ENCODE data around the gene PCK1.
A peak's percentile ranks its signal among the peaks of the same experiment; 100 is the strongest.

PCK1 gene

GRCh38 chr20:57590485-57591288 is 29.8 kb downstream of the PCK1 start:
- TF ChIP-seq CTCF (IDR thresholded peaks at IDR 0.05) = no peak
- DNase-seq = no peak
- Mint-ChIP-seq H3K27me3 (ENCODE audit: low read depth, poor library complexity) (peaks cover 8% of the 10 kb centered on the region), H3K4me1 (peaks cover 38% of the 10 kb centered on the region), H3K36me3 (ENCODE audit: low read depth) (peaks cover 4% of the 10 kb centered on the region), H3K9me3 (peaks cover 12% of the 10 kb centered on the region), H3K27ac (no peak overlapping the region), H3K4me3 (no peak overlapping the region)

- peaks cover 10% of the 10 kb centered on the region for H3K9me3 Mint-ChIP-seq
- peaks cover 12% of the 10 kb centered on the region for H3K27me3 Mint-ChIP-seq (ENCODE audit: low read depth, poor library complexity)
- TF ChIP-seq CTCF (IDR thresholded peaks at IDR 0.05) = no peak
- no peak for DNase-seq
- peaks cover 29% of the 10 kb centered on the region for H3K4me1 Mint-ChIP-seq
- peaks cover 4% of the 10 kb centered on the region for H3K36me3 Mint-ChIP-seq (ENCODE audit: low read depth)
- H3K27ac Mint-ChIP-seq = no peak overlapping the region
- H3K4me3 Mint-ChIP-seq = no peak overlapping the region
Observed at GRCh38 chr20:57591289-57592229, 30.6 kb downstream of the PCK1 start.

- H3K4me1 Mint-ChIP-seq = peaks cover 25% of the 10 kb centered on the region
- no peak overlapping the region for H3K27ac Mint-ChIP-seq
- no peak overlapping the region for H3K4me3 Mint-ChIP-seq
- H3K9me3 Mint-ChIP-seq = peaks cover 4% of the 10 kb centered on the region
- DNase-seq = no peak
- no peak for TF ChIP-seq CTCF (IDR thresholded peaks at IDR 0.05)
- peaks cover 14% of the 10 kb centered on the region for H3K27me3 Mint-ChIP-seq (ENCODE audit: low read depth, poor library complexity)
- no peaks in the 10 kb centered on the region for H3K36me3 Mint-ChIP-seq (ENCODE audit: low read depth)
Observed at GRCh38 chr20:57592263-57593092, 31.6 kb downstream of the PCK1 start.

GRCh38 chr20:57593134-57593886 is 32.4 kb downstream of the PCK1 start:
- H3K36me3 Mint-ChIP-seq (ENCODE audit: low read depth) = no peaks in the 10 kb centered on the region
- H3K4me3 Mint-ChIP-seq = no peak overlapping the region
- H3K4me1 Mint-ChIP-seq = peaks cover 30% of the 10 kb centered on the region
- peak; percentile 45 for DNase-seq
- H3K9me3 Mint-ChIP-seq = no peaks in the 10 kb centered on the region
- no peak for TF ChIP-seq CTCF (IDR thresholded peaks at IDR 0.05)
- no peak overlapping the region for H3K27ac Mint-ChIP-seq
- peaks cover 18% of the 10 kb centered on the region for H3K27me3 Mint-ChIP-seq (ENCODE audit: low read depth, poor library complexity)
